Activated gamma-delta T cell (primary cell): ENCODE results near the gene SNX32.

ENCODE experiments used
- DNase-seq: peaks from one replicate; lab custom pipeline; 2025; lab: John Stamatoyannopoulos, UW

SNX32 gene

DNA sequence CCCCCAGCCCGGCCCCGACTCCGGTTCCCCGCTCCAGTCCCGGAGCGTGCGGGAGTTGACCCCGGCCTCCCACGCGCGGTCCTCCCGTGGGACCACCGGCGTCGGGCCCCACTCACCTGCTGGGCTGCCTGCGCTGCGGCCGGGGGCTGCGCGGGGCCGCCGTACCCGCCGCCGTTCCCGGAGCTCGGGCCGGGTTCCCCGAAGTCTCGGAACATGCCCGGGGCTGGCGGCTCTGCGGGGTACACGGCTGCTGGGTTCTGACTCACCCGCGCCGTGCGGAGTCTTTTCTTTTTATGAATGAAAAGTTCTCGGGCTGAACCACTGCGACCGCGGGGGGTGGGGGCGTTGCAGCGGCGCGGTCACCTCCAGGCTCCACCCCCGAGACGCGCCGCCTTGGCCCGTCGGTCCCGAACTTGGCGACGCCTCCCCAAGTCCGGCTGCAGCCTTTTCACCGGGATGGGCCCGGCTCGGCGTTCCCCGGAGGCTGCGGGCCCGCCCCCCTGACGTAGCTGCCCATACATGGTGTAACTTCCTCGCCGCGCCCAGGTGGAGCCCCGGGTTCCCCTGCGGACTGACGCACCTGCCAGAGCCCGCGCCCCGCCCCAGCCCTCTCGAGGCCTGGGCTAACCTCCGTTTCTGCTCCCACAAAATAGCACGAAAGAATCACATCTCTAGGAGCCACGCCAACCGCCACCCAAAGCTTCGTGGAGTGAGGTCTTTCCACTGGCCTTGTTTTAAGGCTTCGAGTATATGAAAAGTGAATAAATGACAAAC lies 66.5 kb downstream of the SNX32 start, which contains the start of gene FOSL1:
TSS of gene FOSL1 (minus strand) at position 264 of the 774 bp plus-strand sequence. CDS start at position 215, 49 bp downstream.
- peak; percentile 95 for DNase-seq

DNA sequence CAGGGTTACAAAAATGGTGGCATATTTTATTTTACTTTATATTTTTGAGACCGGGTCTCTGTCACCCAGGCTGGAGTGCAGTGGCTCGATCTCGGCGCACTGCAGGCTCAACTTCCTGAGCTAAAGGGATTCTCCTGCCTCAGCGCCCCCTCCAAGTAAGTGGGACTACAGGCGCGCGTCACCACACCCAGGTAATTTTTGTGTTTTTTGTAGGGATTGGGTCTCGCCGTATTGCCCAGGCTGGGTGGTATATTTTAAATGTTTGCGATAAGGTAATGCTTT lies 67.1 kb downstream of the SNX32 start:
- no peak for DNase-seq

DNA sequence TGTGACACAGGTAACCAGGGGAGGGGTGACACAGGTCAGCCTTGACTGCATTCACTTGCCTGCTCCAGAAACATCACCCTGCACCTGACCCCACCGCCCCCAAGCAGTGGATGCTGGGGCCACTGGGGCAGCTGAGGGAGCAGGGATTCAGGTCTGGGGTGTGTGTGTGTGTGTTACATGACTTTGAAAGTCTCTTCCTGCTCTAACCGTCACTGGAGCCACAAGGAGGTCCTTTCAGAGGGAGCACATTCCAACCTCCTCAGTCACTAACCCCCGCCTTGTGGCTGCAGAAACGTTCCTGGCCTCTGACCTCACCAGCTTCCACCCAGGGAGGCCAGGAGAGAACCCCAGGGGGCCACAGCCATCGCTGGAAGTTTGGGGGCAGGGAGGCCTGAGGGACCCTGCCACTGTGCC lies 69.3 kb downstream of the SNX32 start:
- DNase-seq = no peak
